HG02970 (cell line): ENCODE data around the gene ARHGAP26.

Experiments
- ATAC-seq: cut with Tn5 transposase; IDR thresholded peaks from one replicate; pipeline ENCODE4 v1.9.1; 2021; ENCODE audit warnings: mild to moderate bottlenecking, moderate library complexity, moderate number of reproducible peaks; ENCODE audit not compliant: unreplicated experiment, low FRiP score

The ARHGAP26 gene

DNA sequence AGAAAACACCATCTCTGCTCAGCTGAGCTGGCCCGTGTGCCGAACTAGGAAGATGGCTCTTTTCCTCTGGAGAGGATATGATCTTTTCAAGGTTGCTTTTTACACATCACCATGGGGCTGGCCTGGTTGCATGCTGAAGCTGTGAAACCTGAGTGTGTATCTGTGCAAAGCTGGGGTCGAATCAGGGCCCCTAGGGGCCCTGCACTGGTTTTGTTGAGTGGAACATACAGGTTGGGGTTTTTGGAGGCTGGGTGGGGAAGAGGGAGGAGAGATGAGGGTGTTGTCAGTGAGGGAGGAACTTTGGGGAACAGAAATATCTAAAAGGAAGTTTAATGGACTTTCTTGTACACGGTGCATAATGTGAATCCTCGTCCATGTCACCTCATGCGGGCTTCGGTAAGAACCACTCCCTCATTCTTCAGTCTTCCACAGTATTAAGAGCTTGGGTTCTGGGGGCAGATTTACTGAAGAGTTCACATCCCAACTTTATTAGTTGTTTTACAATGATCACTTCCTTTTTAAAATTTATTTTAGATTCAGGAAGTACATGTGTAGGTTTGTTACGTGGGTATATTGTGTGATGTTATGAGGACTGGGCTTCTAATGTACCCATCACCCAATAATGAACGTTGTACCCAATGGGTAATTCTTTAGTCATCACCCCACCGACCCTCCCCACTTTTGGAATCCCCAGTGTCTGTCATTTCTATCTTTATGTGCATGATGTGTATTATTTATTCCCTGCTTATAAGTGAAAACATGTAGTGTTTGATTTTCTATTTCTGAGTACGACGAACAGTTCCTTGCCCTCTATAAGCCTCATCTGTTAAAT is 395.1 kb downstream of the ARHGAP26 start:
- ATAC-seq: no peak

DNA sequence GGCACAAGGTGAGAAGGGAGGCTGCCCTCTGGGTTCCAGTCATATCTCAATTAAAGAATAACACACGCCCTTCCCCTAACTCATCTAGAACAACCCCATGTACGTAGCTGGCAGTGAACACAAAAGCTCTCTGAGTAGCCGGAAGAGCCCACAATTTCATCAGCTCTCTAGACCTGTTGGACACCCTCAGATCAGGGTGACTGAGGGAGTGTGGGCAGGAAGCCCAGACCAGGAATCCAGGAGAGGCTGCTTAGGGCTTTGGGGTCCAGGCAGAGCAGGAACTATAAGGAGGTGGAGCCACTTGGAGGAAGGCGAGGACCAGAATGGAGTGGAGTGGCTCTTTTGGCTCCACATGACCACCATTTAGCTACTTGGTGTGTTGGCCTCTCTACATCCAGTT is 395.9 kb downstream of the ARHGAP26 start:
- no peak for ATAC-seq

DNA sequence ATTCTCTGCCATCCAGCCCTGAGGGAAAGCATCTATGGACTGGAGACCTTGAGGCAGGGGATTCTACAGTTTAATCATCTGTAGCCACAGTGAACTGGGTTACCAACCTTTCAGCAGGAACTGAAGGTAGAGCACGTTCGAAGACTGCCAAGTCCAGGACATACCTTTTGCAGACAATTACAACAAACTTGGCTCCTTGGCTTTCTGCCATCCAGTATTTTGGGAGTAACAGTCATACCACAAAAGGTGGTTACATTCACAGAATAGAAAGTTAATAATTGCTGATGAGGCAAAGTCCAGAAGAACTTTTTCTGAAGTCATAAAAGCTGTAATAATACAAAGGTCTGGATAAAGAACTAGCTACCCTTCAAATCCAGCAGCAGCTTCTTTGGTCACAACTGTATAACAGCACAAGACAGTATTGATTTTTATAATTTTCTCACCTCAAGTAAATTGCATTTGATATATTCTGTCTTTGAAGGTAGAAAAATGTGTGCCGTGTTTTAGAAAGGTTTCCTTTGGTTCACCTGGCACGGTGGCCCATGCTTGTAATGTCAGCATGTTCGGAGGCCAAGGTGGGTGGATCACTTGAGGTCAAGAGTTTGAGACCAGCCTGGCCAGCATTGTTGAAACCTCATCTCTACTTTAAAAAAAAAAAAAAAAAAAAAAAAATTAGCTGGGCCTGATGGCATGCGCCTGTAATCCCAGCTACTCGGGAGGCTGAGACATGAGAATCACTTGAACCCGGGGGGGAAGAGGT is 396.7 kb downstream of the ARHGAP26 start:
- no peak for ATAC-seq

DNA sequence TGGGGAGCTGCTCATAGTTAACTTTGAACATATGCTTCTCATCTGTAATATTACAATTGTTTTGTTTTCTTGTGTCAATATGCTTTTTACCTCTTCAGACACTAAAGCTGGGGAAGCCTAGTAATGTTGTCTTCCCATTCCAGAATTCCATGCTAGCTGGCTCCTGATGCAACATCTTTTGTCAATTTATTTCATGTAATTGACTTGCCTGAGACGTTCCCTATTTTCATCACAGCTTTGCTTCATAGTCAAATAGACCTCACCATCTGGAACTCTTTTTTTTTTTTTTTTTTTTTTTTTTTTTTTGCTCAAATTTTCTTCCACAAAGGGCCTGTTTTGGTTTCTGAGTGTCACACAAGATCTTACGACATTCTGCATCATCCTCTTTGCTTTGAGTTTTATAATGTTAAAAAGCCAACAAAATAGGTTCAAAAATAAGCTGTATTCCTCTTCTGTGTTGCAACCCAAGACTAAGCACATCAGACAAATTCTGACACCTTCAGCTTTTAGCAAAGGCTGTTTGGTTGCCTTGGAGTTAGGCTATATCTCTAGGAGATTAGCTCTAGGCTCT is 398.1 kb downstream of the ARHGAP26 start:
- no peak for ATAC-seq

DNA sequence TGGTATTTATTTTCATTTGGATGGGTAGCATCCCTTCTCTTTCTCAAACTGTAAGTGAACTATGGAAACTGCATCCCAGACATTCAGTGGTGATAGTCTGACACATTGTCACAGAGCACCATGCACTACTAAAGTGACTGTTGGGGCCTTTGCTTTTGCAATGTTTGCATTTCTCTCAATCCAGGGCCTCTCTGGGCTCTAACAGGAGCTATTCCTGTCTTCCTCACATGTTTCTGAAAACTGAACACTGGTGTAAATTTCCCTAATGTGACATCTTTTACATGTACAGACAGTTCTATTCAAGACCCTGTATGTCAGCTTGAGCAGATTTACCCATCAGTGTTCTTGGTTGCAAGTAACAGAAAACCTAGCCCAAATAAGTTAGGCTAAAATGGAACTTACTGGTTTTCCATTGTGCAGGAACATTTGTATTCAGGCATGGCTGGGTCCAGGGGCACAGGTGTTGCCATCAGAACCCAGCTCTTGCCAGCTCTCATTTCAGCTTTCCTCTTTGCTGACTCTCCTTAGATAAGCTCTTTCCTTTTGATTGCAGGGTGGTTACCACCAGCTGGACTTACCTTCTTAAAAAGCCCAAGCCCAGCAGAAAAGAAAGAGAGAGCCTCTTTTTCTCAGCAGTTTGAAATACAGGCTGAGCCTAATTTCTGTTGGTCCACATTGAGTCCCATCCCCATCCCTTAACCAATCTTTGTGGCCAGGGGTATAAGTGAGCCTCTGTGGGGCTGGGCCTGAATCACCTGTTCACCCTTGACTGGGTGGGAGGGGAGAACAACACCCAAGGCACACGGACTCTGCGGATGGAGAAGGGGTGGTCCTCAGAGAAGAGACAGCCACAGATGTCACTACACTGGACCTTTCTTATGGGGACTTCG is 399.0 kb downstream of the ARHGAP26 start:
- ATAC-seq: no peak

DNA sequence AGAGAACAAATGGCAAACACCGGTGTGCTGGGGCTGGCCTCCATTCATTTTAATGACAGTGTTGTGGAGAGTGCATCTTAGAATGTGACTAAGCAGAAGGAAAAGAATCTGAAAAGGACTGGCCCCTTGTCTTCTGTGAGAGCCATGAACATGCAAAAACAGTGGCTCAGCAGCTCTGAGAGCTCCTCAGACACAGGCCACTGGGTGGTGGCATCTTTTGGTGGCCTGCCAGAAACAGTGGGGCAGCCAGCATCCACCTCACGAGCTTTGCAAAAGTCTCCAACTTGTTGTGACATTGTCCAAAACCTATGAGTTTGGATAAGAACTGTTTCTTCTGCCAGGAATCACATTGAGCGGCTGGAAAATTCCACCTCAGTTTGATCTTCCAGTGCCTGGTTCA is 399.9 kb downstream of the ARHGAP26 start:
- ATAC-seq: no peak

DNA sequence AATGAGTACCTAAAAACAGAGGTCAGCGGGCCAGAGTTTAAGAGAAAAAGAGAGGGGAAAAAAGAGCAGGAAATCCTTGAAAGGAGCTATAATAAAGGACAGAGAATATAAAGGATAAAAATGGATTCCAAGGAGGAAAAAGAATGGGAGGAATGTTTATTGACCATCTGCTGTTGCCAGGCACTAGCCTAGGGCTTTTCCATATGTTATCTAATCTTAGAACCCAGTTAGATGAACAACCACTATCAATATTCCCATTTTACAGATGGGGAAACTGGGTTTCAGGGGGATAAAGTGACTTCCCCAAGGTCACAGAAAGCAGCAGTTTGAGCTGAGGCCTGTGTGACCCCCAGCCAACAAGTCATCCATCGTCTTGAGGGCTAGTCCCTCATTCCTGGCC is 400.8 kb downstream of the ARHGAP26 start:
- no peak for ATAC-seq

DNA sequence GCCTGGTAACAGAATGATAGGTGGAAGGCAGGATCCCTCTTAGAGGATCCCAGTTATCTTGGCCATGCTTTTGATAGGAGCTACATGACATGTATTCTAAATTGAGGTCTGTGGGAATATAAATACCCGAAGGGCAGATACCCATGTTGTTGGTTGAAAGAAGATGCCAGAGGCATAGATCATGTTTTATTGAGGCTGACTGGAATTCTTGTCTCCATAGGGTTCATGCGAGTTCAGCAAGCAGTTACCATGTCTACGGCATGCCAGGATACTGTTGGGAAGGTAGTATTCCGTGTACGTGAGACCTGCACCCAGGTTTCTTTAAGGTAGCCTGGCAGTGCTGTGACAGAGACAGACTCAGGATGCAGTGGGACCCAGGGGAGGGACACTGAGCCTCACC is 402.6 kb downstream of the ARHGAP26 start:
- ATAC-seq: no peak

DNA sequence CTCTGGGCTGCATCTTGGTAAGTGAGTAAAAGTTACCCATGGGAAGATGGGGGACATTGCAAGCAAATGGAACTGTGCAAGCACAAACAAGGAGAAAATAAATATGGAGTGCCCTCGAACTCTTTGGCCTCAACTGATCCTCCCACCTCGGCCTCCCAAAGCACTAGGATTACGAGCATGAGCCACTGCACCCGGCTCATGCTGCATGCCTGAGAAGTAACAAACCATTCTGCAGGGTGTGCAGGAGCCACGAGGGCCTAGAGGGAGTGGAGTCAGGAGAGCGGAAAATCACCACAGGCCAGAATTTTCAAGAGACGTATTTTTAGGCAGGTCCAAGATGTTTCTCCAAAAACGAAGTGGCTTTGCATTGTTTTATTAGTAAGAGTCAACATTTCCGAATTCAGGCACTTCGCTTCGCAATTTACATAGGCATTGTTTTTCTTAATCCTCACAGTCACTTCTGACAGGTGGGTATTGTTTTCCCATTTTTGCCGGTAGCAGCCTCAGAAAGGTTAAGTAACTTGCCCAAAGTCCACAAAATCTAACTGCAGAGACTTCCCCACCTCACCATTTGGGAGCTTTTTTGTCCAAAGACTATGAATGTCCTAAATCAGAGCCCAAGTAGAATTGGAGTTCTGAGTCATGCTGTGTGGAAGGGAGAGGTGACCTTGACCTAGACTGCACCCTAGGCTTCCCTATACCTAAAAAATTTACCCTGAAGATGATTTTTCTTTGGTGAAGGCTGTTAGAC is 403.1 kb downstream of the ARHGAP26 start:
- ATAC-seq: no peak

DNA sequence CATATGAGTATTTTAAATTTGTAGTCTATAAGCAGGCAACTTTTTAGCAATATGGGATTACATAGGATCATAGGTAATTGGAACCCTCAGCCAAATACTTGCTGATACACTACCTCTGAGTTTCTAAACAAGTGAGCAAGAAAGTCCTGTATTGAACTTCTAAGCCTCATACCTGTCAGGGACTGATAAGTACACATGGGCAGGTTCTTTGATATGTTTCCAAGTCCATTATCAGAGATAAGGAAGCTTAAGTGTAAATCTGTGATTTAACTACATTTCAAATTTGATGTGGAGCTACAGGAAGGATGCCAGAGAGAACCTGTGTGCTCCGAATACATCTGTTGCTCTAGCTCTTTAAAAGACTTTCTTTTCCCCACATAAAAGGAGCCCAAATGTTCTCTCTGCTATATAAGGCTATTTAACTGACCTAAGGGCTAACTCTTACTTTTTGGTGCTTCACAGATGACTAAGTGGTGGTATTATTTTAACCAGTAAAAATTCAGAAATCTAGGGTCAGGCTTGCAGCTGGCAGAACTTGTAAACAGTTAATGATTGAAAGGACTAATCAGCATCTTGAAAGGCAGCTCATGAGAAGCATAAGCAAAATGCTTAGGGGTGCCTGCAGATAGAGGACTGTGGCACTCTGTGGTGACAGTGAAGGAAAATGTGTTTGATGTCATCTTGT is 404.7 kb downstream of the ARHGAP26 start:
- peak; percentile 80 for ATAC-seq

DNA sequence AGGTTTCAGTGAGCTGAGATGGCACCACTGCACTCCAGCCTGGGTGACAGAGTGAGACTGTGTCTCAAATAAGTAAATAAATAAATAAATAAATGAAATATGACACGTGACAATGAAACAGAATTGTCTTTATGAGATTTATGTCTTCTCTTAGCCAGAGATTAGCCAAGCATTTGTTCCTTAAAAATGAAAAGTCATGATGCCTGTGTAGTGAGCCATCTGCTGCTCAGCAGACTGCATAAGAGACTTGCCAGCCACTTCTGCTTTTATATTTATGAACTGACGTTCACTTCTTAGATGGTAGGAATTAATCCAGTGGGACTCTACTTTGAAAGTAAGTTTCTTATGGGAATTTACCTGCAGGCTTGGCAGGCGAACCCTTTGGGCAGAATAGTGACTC is 405.9 kb downstream of the ARHGAP26 start:
- no peak for ATAC-seq

DNA sequence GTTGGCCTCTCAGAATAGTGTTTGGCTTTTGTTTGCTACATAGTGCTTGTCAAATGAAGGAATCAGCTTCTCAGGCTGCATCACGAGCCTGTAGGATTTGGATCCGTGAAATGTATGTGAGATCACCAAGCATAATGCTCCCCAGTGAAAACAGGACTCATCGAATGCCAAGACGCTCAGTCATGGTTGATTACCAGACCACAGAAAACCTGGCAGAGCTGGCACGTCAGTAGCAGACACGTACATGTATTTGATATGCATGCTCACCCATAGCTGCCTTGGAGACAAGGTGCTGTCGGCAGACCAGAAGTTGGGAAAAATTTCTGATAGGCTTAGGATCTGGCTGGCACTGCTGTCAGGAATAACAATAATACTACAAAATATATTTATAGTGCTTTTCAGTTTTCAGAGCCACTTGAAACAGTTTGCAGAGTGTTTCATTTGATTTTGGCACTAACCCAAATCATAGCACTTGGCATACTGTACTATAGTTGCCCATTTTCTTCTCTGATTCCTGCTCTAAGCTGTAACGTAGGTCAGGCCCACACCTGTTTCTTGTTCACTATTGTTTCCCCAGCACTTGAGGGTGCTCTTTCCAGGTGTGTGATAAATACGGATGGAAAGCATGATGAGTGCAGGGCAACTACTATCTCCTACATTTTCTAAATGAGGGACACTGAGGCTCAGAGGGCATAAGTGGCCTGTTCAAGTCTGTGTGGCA is 407.2 kb downstream of the ARHGAP26 start:
- ATAC-seq: no peak

DNA sequence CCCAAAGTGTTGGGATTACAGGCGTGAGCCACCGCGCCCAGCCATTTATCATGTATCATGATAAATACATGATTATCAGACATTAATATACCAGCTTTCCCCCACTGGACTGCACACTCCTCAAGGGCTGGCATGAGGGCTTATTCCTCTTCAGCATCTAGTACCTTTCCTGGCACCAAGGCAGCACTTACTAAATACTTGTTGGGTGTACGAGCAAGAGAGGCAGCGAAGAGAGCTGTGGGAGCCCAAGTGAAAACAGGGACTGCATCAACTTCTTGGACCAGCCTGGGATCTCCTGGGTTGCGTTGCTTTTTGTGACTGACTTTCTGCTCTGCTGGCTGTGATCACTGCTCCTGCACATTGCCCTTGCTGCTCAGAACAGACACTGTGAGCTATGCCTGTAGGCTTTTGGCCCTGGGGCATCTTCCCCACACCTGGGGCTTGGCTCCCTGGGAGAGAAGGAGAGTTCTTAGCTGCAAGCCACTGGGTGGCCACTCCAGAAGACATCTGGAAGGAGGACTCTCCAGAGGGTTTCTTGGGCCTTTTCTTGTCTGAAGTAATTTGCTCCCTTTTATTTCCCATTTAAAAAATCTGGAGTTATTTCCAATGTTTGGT is 409.1 kb downstream of the ARHGAP26 start:
- ATAC-seq: no peak

DNA sequence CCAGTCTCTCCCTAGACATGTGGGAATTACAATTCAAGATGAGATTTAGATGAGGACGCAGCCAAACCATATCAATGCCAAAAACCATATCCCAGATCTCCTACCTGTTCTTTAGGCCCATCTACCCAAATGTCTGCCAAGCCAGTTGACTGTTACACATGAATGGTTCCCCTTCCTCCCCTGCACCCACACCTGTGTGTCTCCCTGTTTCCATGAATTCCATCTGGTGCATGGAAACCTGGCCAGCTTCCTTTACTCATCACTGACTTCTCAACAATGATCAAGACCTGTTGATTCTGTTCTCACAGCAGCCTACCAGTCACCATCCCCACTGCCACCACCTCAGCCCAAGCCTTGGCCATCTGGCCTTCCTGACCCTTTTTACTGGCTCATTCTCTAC is 410.6 kb downstream of the ARHGAP26 start:
- no peak for ATAC-seq

DNA sequence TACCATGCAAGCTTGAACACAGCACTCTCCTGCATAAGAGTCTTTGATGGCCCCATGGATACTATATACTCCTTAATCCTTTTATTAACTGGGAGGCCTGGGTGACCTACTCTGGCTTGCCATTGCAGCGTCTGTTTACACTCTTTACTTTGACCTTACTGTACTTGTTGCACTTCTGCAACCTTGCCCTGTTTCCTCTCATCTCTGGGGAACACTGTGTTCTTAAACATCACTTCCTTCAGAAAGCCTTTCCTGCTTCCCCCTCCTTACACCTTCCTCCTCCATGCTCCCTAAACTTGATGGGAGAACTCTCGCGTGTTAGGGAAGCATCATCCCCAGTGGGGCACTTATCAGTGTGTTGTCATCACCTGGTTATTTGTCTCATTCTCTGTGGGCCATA is 411.0 kb downstream of the ARHGAP26 start:
- ATAC-seq: no peak

DNA sequence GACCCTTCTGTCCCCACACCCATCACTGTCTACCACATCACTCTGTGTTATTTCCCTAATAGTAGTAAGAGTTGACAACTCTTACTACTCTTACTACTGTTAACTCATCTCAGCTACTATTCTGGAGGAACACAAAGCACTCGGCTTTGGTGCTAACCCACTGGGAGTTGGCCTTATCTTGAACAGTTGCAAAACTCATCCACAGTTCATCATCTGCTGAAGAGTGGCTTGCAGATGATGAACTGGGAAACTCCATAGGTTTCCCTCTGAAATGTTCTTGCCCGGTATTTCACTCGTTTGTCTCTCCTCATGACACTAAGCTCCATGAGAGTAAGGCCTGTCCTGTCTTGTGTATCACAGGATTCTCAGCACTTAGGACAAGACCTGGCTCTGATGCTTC is 411.9 kb downstream of the ARHGAP26 start:
- no peak for ATAC-seq

DNA sequence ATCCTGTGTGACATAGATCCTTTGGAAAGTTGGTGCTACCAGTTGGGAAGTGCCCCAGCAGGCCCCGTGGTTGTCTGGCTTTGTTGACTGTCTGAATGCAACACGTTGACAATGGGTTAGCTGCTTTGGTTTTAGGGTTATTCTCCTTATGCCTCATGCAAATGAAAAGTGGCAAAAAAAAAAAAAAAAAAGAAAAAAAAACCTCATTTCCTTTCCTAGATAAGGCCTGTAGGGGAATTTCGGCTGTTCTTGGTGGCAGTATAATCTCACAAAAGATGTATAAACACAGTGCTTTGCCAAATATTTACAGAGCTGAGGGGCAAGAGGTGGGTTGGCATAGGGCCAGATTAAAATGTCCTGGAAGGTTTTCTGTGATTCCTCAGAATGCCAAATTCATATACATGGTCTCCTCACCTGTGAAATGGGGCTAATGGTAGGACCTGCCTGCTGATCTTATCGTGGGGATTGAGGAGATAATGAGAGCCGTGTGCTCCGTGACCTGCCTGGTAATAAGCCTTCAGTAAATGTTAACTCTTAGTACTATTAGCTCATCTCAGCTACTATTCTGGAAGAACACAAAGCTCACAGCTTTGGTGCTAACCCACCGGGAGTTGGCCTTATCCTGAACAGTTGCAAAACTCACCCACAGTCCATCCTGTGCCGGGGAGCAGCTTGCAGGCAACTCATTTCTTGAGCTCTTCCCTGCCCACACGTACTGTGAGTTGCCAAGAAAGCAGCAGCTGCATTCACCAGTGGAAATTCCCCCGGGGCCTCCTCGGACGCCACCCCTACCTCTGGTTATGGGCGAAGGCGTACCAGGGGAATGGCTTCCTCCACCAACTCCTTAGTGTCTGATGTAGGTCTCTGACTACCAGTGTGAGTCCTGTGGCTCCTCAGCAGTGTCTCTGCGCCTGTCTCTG is 413.0 kb downstream of the ARHGAP26 start:
- ATAC-seq: peak; percentile 47
